ENCODE results near the gene SPRED2. TPM values are rescaled to one million over a fixed set of nuclear protein-coding genes. Genes with fewer than 3 reads are reported as not detected.

The SPRED2 gene
- total and polyA plus RNA-seq, 2 of the 8 experiments (the other 6 are each of a cell fraction or from before 2014, with no cell fraction given): 15.3 to 22.5 TPM

GRCh38 chr2:65417509-65418085 is 14.8 kb downstream of the SPRED2 start (continued):
- TF ChIP-seq CHD7 (IDR thresholded peaks at IDR 0.05; ENCODE audit: insufficient replicate concordance, low read length) (no peak), TEAD4 (IDR thresholded peaks at IDR 0.05; ENCODE audit: low read depth, low read length) (no peak)

All from H1 (cell line).